Endodermal cell (in vitro differentiated cells): ENCODE data around the gene TTLL5. TPM values are rescaled to one million over a fixed set of nuclear protein-coding genes. Genes with fewer than 3 reads are reported as not detected.

ENCODE experiments used
- DNase-seq: peaks from one replicate; pipeline ENCODE4 v3.0.0-alpha.2; 2017
- H3K27ac ChIP-seq: 2 replicates; pipeline ENCODE4 v1.5.1; 2013; ENCODE audit warnings: mild to moderate bottlenecking, low read depth, low read length, moderate library complexity
- H3K27me3 ChIP-seq: 2 replicates; pipeline ENCODE4 v1.6.1; 2013; ENCODE audit warnings: mild to moderate bottlenecking, low read length, moderate library complexity; ENCODE audit not compliant: insufficient read depth, control insufficient read depth, poor library complexity, severe bottlenecking
- H3K36me3 ChIP-seq: 2 replicates; pipeline ENCODE4 v1.7.0; 2013; ENCODE audit warnings: mild to moderate bottlenecking, low read length, moderate library complexity; ENCODE audit not compliant: control insufficient read depth, insufficient read depth
- H3K4me1 ChIP-seq: one replicate; pipeline ENCODE4 v1.7.0; 2013; ENCODE audit warnings: low read length; ENCODE audit not compliant: control insufficient read depth, insufficient read depth
- H3K4me3 ChIP-seq: 2 replicates; pipeline ENCODE4 v1.5.1; 2013; ENCODE audit warnings: mild to moderate bottlenecking, low read length, moderate library complexity
- H3K9ac ChIP-seq: 2 replicates; pipeline ENCODE4 v1.6.1; 2013; ENCODE audit warnings: mild to moderate bottlenecking, low read length, moderate library complexity; ENCODE audit not compliant: poor library complexity, severe bottlenecking; ENCODE audit errors: extremely low read depth
- H3K9me3 ChIP-seq: 2 replicates; pipeline ENCODE4 v1.6.1; 2013; ENCODE audit warnings: mild to moderate bottlenecking, low read length, moderate library complexity; ENCODE audit not compliant: control insufficient read depth
- H3K27ac Mint-ChIP-seq: 2 replicates; pipeline ENCODE4 v1.8.0; 2020; ENCODE audit warnings: mixed read lengths
- H3K27me3 Mint-ChIP-seq: 2 replicates; pipeline ENCODE4 v1.8.0; 2021; ENCODE audit warnings: mild to moderate bottlenecking, mixed read lengths; ENCODE audit not compliant: insufficient read depth
- H3K36me3 Mint-ChIP-seq: 2 replicates; pipeline ENCODE4 v1.8.0; 2020; ENCODE audit warnings: low read depth, mixed read lengths
- H3K4me1 Mint-ChIP-seq: 2 replicates; pipeline ENCODE4 v1.8.0; 2020; ENCODE audit warnings: mixed read lengths
- H3K4me3 Mint-ChIP-seq: 2 replicates; pipeline ENCODE4 v1.8.0; 2020; ENCODE audit warnings: mild to moderate bottlenecking, moderate library complexity, mixed read lengths
- H3K9me3 Mint-ChIP-seq: 2 replicates; pipeline ENCODE4 v1.8.0; 2020; ENCODE audit warnings: mild to moderate bottlenecking, mixed read lengths
- WGBS, 2 experiments: methylation state at CpG; one replicate each; pipeline versions ENCODE4 v1.1.5 to v1.1.7; 2013; ENCODE audit warnings: missing lambda C conversion rate in 2 of 2, mixed read lengths in 1 of 2; ENCODE audit not compliant: insufficient coverage in 1 of 2, insufficient read length in 1 of 2; 5-methylcytosine and 5-hydroxymethylcytosine counted together
- total RNA-seq, 2 donors: library from RNA; stranded (reverse); fragmentation: NEBNext Ultra II Directional in 1 of 2; extraction: Animal tissue kit (Norgen Biotek cat#: 25700) in 1 of 2; gene quantifications; 2 replicates in 1 of 2; 3 replicates in 1 of 2; pipeline ENCODE4 v1.2.1, GENCODE V29; 2021
- TF ChIP-seq, protein P1 (sequence below): fragments of 200-600 bp; sonication (generic); conservative IDR thresholded peaks from 2 replicates; pipeline ENCODE4 v1.5.0; 2021; ENCODE audit warnings: antibody characterized with exemption, mild to moderate bottlenecking

The TTLL5 gene
- total RNA-seq, 2 donors from 2014 or later = 50.5 to 54.2 TPM

DNA sequence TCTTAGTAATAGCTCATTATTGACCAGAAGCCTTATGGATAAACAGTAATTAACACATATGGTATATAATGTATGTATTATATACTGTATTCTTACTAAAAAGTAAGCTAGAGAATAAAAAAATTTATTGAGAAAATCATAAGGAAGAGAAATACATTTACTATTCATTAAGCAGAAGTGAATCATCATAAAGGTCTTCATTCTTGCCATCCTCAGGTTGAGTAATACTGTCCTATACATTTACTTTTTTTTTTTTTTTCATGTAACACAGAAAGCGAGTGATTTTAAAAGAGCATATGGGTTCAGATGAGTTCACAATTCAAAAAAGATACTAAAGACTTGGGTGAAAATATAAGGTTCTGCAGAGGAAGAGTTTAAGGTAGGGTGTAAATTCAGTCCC lies 168.3 kb downstream of the TTLL5 start:
- Mint-ChIP-seq H3K9me3 (no peaks in the 10 kb centered on the region), H3K4me3 (no peak overlapping the region), H3K27ac (no peak overlapping the region), H3K4me1 (peaks cover 14% of the 10 kb centered on the region), H3K27me3 (no peaks in the 10 kb centered on the region), H3K36me3 (peaks cover 8% of the 10 kb centered on the region)
- H3K27me3 ChIP-seq = no peaks in the 10 kb centered on the region
- H3K4me1 ChIP-seq = peaks cover 2% of the 10 kb centered on the region
- no peaks in the 10 kb centered on the region for H3K9me3 ChIP-seq
- no peak overlapping the region for H3K4me3 ChIP-seq
- DNase-seq = no peak
- 93 to 100% methylated on average over 1 of the region's 1 CpG for WGBS, 2 experiments
- no peak overlapping the region for H3K27ac ChIP-seq
- no peak overlapping the region for H3K9ac ChIP-seq
- peaks cover 10% of the 10 kb centered on the region for H3K36me3 ChIP-seq
- TF ChIP-seq, protein P1, sequence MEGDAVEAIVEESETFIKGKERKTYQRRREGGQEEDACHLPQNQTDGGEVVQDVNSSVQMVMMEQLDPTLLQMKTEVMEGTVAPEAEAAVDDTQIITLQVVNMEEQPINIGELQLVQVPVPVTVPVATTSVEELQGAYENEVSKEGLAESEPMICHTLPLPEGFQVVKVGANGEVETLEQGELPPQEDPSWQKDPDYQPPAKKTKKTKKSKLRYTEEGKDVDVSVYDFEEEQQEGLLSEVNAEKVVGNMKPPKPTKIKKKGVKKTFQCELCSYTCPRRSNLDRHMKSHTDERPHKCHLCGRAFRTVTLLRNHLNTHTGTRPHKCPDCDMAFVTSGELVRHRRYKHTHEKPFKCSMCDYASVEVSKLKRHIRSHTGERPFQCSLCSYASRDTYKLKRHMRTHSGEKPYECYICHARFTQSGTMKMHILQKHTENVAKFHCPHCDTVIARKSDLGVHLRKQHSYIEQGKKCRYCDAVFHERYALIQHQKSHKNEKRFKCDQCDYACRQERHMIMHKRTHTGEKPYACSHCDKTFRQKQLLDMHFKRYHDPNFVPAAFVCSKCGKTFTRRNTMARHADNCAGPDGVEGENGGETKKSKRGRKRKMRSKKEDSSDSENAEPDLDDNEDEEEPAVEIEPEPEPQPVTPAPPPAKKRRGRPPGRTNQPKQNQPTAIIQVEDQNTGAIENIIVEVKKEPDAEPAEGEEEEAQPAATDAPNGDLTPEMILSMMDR = no peak

DNA sequence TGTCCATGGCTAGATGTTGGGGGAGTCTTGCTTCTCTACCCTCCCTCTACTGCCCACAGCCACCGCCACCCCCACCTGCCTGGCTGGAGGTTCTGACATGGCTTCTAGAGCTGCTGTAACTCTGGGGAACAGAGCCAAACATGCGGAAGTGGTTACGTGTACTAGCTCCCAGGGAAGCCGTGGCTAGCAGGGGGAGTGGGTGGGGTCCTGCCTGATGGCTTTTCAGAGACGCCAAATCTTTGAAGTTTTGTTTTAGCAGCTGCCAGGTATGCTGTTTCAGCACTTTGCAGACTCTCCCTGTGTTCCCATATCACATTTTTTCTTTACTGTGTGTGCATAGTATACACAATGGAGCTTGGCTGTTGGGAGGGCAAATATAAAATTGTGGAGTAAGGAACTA lies 170.4 kb downstream of the TTLL5 start:
- WGBS, 2 experiments = 84 to 86% methylated on average over 5 of the region's 5 CpGs
- no peaks in the 10 kb centered on the region for H3K9me3 Mint-ChIP-seq
- TF ChIP-seq, protein P1 = no peak
- peaks cover 17% of the 10 kb centered on the region for H3K36me3 ChIP-seq
- peaks cover 2% of the 10 kb centered on the region for H3K4me1 ChIP-seq
- H3K36me3 Mint-ChIP-seq = peaks cover 20% of the 10 kb centered on the region
- no peak overlapping the region for H3K4me3 Mint-ChIP-seq
- no peak overlapping the region for H3K9ac ChIP-seq
- peaks cover 14% of the 10 kb centered on the region for H3K4me1 Mint-ChIP-seq
- no peak overlapping the region for H3K27ac Mint-ChIP-seq
- H3K27me3 Mint-ChIP-seq = no peaks in the 10 kb centered on the region
- no peaks in the 10 kb centered on the region for H3K9me3 ChIP-seq
- no peak overlapping the region for H3K4me3 ChIP-seq
- H3K27ac ChIP-seq = no peak overlapping the region
- no peak for DNase-seq
- no peaks in the 10 kb centered on the region for H3K27me3 ChIP-seq

DNA sequence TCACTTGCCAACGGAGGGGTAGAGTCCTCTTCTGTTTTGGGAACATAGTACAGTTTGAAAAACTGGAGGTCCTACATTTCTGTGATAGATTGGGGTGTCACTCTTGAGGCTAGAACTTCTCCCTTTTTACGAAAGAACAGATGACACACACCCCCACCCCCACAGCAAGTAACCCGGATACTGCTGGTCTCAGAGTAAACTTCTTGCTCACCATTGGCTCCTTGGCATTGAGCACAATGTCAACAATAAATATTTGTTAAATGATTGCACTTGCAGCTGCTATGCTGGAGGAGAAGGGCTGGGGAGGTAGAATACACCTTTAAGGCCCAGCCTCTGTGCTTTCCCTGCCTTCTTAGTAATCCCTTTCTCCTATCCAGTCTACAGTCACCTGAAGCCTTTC lies 170.9 kb downstream of the TTLL5 start:
- Histone ChIP-seq H3K27ac (no peak overlapping the region), H3K27me3 (no peaks in the 10 kb centered on the region), H3K9ac (no peak overlapping the region), H3K36me3 (peaks cover 19% of the 10 kb centered on the region), H3K4me3 (no peak overlapping the region), H3K4me1 (peaks cover 2% of the 10 kb centered on the region), H3K9me3 (no peaks in the 10 kb centered on the region)
- H3K27me3 Mint-ChIP-seq = no peaks in the 10 kb centered on the region
- no peak overlapping the region for H3K4me3 Mint-ChIP-seq
- H3K4me1 Mint-ChIP-seq = peaks cover 14% of the 10 kb centered on the region
- no peak for DNase-seq
- WGBS, 2 experiments = 83 to 100% methylated on average over 1 to 3 of the region's 3 CpGs
- H3K36me3 Mint-ChIP-seq = peaks cover 20% of the 10 kb centered on the region
- H3K9me3 Mint-ChIP-seq = no peaks in the 10 kb centered on the region
- TF ChIP-seq, protein P1 = no peak
- H3K27ac Mint-ChIP-seq = no peak overlapping the region
